ENCODE measurements around the gene NME4. TPM values are rescaled to one million over a fixed set of nuclear protein-coding genes. Genes with fewer than 3 reads are reported as not detected.

The NME4 gene
- total RNA-seq, 1 experiment from 2014 or later = 68.2 TPM

DNA sequence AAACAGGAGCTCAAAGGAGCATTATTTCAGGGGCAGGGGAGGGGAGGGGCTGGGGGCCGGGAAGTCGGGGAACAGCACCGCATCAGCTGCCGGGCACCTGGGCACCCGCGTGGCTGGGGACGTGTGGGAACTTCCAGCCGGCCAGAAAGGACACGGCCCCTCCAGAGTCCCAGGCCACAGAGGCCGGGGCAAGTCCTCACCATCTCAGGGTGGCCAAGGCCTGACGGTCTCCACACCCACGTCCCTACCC is 16.3 kb upstream of the NME4 start:
- peak overlapping the region; percentile 55 to 65 for H3K4me3 ChIP-seq (replicated peaks in 1 of 2; ENCODE audit: low read depth in 1 of 2, low read length in 2 of 2)
- no peaks in the 10 kb centered on the region for H3K36me3 ChIP-seq (ENCODE audit: control insufficient read depth in 1 of 2, insufficient read depth in 2 of 2, low read length in 2 of 2)
- H3K4me2 ChIP-seq (ENCODE audit: low read length) = peak overlapping the region; percentile 72
- no peak for DNase-seq (ENCODE audit: low read depth, low spot score)
- ChIA-PET POLR2A (interaction anchor here (1.4 kb wide), 1 partner anchor 10 kb away, joined by 5 read pairs; the partner anchor contains the start of gene MRPL28), RAD21 (ENCODE audit: low non-redundant PET in 1 of 2, low total read pairs in 2 of 2, uncharacterized antibody in 2 of 2, unreplicated experiment in 2 of 2) (no interaction called here), CTCF (no interaction called here)
- peaks cover 6 to 18% of the 10 kb centered on the region in 2 experiments; a peak in 3 of 4 replicates for H3K4me1 ChIP-seq (ENCODE audit: control insufficient read depth in 1 of 2, insufficient read depth in 2 of 2, low read length in 2 of 2)
- intact Hi-C loops (cut with micrococcal nuclease) = no loop called here
- peak overlapping the region; percentile 70 for H3K9ac ChIP-seq (ENCODE audit: low read length)
- no peaks in the 10 kb centered on the region for H3K27me3 ChIP-seq (ENCODE audit: insufficient read depth, low read length)
- peaks cover 7% of the 10 kb centered on the region; the same call in 1 of the 2 replicates for H3K79me2 ChIP-seq (ENCODE audit: insufficient read depth, low read length)
- H3K9me2 ChIP-seq (ENCODE audit: insufficient read depth) = no peaks in the 10 kb centered on the region
- H2AFZ ChIP-seq (ENCODE audit: low read depth, low read length, poor library complexity, severe bottlenecking) = no peak overlapping the region
- no TSS peak for BruUV-seq (replicated peaks)
- H4K20me1 ChIP-seq (ENCODE audit: insufficient read depth) = no peaks in the 10 kb centered on the region
- H3K9me3 ChIP-seq (ENCODE audit: control insufficient read depth in 1 of 2, insufficient read depth in 1 of 2, low read depth in 1 of 2, low read length in 2 of 2) = no peaks in the 10 kb centered on the region
- TF ChIP-seq CBX3 (IDR thresholded peaks at IDR 0.05; ENCODE audit: low read depth) (no peak), EZH2 (IDR thresholded peaks at IDR 0.05) (no peak), ZFX (IDR thresholded peaks at IDR 0.05) (no peak), ZNF274 (IDR thresholded peaks at IDR 0.05; ENCODE audit: low read depth, low read length) (no peak), POLR2A (IDR thresholded peaks at IDR 0.05; ENCODE audit: borderline replicate concordance, extremely low read depth, insufficient read depth, insufficient read length) (no peak), SIN3A (IDR thresholded peaks at IDR 0.05; ENCODE audit: low read depth) (no peak), ELF1 (IDR thresholded peaks at IDR 0.05; ENCODE audit: borderline replicate concordance, low read depth) (no peak), RAD21 (IDR thresholded peaks at IDR 0.05; ENCODE audit: low read depth) (no peak), SP1 (IDR thresholded peaks at IDR 0.05; ENCODE audit: low read depth) (no peak), POLR2AphosphoS5 (IDR thresholded peaks at IDR 0.05; ENCODE audit: low read depth, low read length) (no peak), SRF (IDR thresholded peaks at IDR 0.05; ENCODE audit: low read depth) (no peak), YY1 (IDR thresholded peaks at IDR 0.05; ENCODE audit: extremely low read depth, insufficient replicate concordance, low read depth, low read length) (no peak), CEBPB (IDR thresholded peaks at IDR 0.05; ENCODE audit: low read depth) (no peak), FOSL1 (IDR thresholded peaks at IDR 0.05; ENCODE audit: low read depth) (no peak), TCF7L2 (IDR thresholded peaks at IDR 0.05; ENCODE audit: borderline replicate concordance, extremely low read depth, insufficient read depth, insufficient read length) (no peak)
- TF ChIP-seq, protein P1, sequence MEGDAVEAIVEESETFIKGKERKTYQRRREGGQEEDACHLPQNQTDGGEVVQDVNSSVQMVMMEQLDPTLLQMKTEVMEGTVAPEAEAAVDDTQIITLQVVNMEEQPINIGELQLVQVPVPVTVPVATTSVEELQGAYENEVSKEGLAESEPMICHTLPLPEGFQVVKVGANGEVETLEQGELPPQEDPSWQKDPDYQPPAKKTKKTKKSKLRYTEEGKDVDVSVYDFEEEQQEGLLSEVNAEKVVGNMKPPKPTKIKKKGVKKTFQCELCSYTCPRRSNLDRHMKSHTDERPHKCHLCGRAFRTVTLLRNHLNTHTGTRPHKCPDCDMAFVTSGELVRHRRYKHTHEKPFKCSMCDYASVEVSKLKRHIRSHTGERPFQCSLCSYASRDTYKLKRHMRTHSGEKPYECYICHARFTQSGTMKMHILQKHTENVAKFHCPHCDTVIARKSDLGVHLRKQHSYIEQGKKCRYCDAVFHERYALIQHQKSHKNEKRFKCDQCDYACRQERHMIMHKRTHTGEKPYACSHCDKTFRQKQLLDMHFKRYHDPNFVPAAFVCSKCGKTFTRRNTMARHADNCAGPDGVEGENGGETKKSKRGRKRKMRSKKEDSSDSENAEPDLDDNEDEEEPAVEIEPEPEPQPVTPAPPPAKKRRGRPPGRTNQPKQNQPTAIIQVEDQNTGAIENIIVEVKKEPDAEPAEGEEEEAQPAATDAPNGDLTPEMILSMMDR (IDR thresholded peaks at IDR 0.05 in 2 of 3, conservative IDR thresholded peaks at IDR 0.05 in 1 of 3; ENCODE audit: borderline replicate concordance in 1 of 3, insufficient read depth in 1 of 3, low read depth in 2 of 3, low read length in 2 of 3) = no peak
- peak; percentile 31 for ATAC-seq
- H3K27ac ChIP-seq (ENCODE audit: low read depth, low read length) = peak overlapping the region; percentile 70

All from HCT116 (cell line).